HepG2 (cell line): ENCODE results near the gene RNU6-1. TPM values are rescaled to one million over a fixed set of nuclear protein-coding genes. Genes with fewer than 3 reads are reported as not detected.

Experiments
- CREB1 ChIP-seq, 2 experiments: fragments of 450-650 bp in 1 of 2; IDR thresholded peaks; 2 replicates each; pipeline ENCODE4 v1.6.1; 2016 to 2017; ENCODE audit warnings: control low read depth in 1 of 2, mild to moderate bottlenecking in 1 of 2, missing compliant biosample characterization in 1 of 2, missing genetic modification characterization in 1 of 2
- CREM ChIP-seq, 2 experiments: sonication (generic) in 1 of 2; formaldehyde crosslinking in 1 of 2; IDR thresholded peaks; 2 replicates each; pipeline versions ENCODE4 v1.4.0 to v1.6.1; 2016 to 2020; ENCODE audit warnings: antibody characterized with exemption in 1 of 2, mild to moderate bottlenecking in 1 of 2, missing genetic modification reagents in 1 of 2
- EED ChIP-seq: sonication (generic); formaldehyde crosslinking; IDR thresholded peaks from 2 replicates; pipeline ENCODE4 v1.5.0; 2020; ENCODE audit warnings: mild to moderate bottlenecking, missing genetic modification reagents
- ELF3 ChIP-seq: IDR thresholded peaks from 2 replicates; pipeline ENCODE4 v1.6.1; 2016; ENCODE audit warnings: missing genetic modification reagents, missing compliant biosample characterization
- EZH2 ChIP-seq: conservative IDR thresholded peaks from 2 replicates; pipeline ENCODE4 v1.6.1; 2012; ENCODE audit warnings: mild to moderate bottlenecking, low read depth, low read length, moderate library complexity
- GATAD2A ChIP-seq: IDR thresholded peaks from 2 replicates; pipeline ENCODE4 v1.6.1; 2016
- JUND ChIP-seq: sonication (generic); formaldehyde crosslinking; IDR thresholded peaks from 2 replicates; pipeline ENCODE4 v1.8.0; 2022; ENCODE audit warnings: mild to moderate bottlenecking, missing genetic modification reagents
- NBN ChIP-seq: fragments of 450-650 bp; conservative IDR thresholded peaks from 2 replicates; pipeline ENCODE4 v1.6.1; 2017
- NFATC3 ChIP-seq: sonication (generic); formaldehyde crosslinking; IDR thresholded peaks from 2 replicates; pipeline ENCODE4 v1.5.1; 2020; ENCODE audit warnings: mild to moderate bottlenecking, missing genetic modification reagents
- NFRKB ChIP-seq: fragments of 450-650 bp; IDR thresholded peaks from 2 replicates; pipeline ENCODE4 v1.6.1; 2017
- ZBTB42 ChIP-seq: sonication (generic); formaldehyde crosslinking; IDR thresholded peaks from 2 replicates; pipeline ENCODE4 v1.5.0; 2020; ENCODE audit warnings: mild to moderate bottlenecking, missing genetic modification reagents
- ZMYM2 ChIP-seq: sonication (generic); formaldehyde crosslinking; IDR thresholded peaks from 2 replicates; pipeline ENCODE4 v1.8.0; 2022; ENCODE audit warnings: mild to moderate bottlenecking, missing genetic modification reagents
- ZNF280D ChIP-seq: sonication (generic); formaldehyde crosslinking; IDR thresholded peaks from 2 replicates; pipeline ENCODE4 v1.5.1; 2020; ENCODE audit warnings: mild to moderate bottlenecking, missing genetic modification reagents
- ZNF292 ChIP-seq: sonication (generic); formaldehyde crosslinking; IDR thresholded peaks from 2 replicates; pipeline ENCODE4 v1.8.1; 2022; ENCODE audit warnings: mild to moderate bottlenecking, low read depth, missing genetic modification reagents, borderline replicate concordance
- ZNF768 ChIP-seq: sonication (generic); formaldehyde crosslinking; IDR thresholded peaks from 2 replicates; pipeline ENCODE4 v1.4.0; 2020; ENCODE audit warnings: missing genetic modification reagents
- polyA plus RNA-seq, 8 experiments: library from polyadenylated mRNA; depleted of rRNA in 3 of 8; stranded (reverse) in 7 of 8; unstranded in 1 of 8; fragments of >200 nt; fragmentation: Illumina TruSeq in 4 of 8; extraction: Trizol in 4 of 8; gene quantifications; 2 replicates each; pipeline versions ENCODE4 v1.2.1 to v1.2.3, GENCODE V29; 2011 to 2016; ENCODE audit warnings: low read depth in 4 of 8, missing spikeins in 1 of 8, mixed read lengths in 1 of 8; ENCODE audit not compliant: insufficient read depth in 1 of 8
- total RNA-seq, 5 experiments: library from RNA; depleted of rRNA; stranded (reverse); fragments of >200 nt; fragmentation: Illumina TruSeq; extraction: Trizol; gene quantifications; 2 replicates each; pipeline ENCODE4 v1.2.3, GENCODE V29; 2016; ENCODE audit warnings: low read depth in 1 of 5
- TF ChIP-seq, protein P1 (sequence below): sonication (generic); formaldehyde crosslinking; IDR thresholded peaks from 2 replicates; pipeline ENCODE4 v1.4.0; 2020; ENCODE audit warnings: missing genetic modification reagents, low read depth, mild to moderate bottlenecking, borderline replicate concordance
- TF ChIP-seq, protein P2 (sequence below): sonication (generic); formaldehyde crosslinking; IDR thresholded peaks from 2 replicates; pipeline ENCODE4 v1.8.0; 2022; ENCODE audit warnings: low read depth, missing genetic modification reagents
- TF ChIP-seq, protein P3 (sequence below): sonication (generic); formaldehyde crosslinking; IDR thresholded peaks from 2 replicates; pipeline ENCODE4 v1.4.0; 2020; ENCODE audit warnings: missing genetic modification reagents, borderline replicate concordance
- TF ChIP-seq, protein P4 (sequence below): sonication (generic); formaldehyde crosslinking; IDR thresholded peaks from 2 replicates; pipeline ENCODE4 v1.8.0; 2022; ENCODE audit warnings: mild to moderate bottlenecking, missing genetic modification reagents, moderate library complexity

Gene RNU6-1
- total and polyA plus RNA-seq, 2 of the 13 experiments (the other 11 are each of a cell fraction or from before 2014, with no cell fraction given), result under 0.01 TPM; not detected in 1

- no peak for TF ChIP-seq NFATC3
- TF ChIP-seq EZH2, result no peak
- peak; percentile 81; the same call in 1 of the 2 replicates for TF ChIP-seq ZBTB42
- no peak for TF ChIP-seq NBN
- TF ChIP-seq EED (CRISPR knock-in tag), result no peak
- peak; percentile 87; the same call in 1 of the 2 replicates for TF ChIP-seq ZNF768 (CRISPR knock-in tag)
- TF ChIP-seq GATAD2A (CRISPR knock-in tag), result peak; percentile 81
- TF ChIP-seq ZNF280D (CRISPR knock-in tag), result peak; percentile 40; the same call in 1 of the 2 replicates
- TF ChIP-seq CREM (IDR thresholded peaks at IDR 0.05), result 0 out of 2 replicates have a peak, but pooled peaks have one; percentile 19
- no peak for TF ChIP-seq CREM (CRISPR knock-in tag; IDR thresholded peaks at IDR 0.05)
- peak; percentile 76 for TF ChIP-seq ZNF292 (CRISPR knock-in tag)
- TF ChIP-seq, protein P1, sequence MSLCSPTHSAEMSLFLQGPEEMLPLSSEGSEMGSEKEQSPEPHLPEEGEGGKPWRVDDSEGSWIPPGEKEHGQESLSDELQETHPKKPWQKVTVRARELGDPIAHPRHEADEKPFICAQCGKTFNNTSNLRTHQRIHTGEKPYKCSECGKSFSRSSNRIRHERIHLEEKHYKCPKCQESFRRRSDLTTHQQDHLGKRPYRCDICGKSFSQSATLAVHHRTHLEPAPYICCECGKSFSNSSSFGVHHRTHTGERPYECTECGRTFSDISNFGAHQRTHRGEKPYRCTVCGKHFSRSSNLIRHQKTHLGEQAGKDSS, result 0 out of 2 replicates have a peak, but pooled peaks have one; percentile 68
- TF ChIP-seq ZMYM2 (CRISPR knock-in tag), result peak; percentile 73
- no peak for TF ChIP-seq CREB1 (IDR thresholded peaks at IDR 0.05)
- no peak for TF ChIP-seq CREB1 (CRISPR knock-in tag; IDR thresholded peaks at IDR 0.05)
- TF ChIP-seq, protein P2, sequence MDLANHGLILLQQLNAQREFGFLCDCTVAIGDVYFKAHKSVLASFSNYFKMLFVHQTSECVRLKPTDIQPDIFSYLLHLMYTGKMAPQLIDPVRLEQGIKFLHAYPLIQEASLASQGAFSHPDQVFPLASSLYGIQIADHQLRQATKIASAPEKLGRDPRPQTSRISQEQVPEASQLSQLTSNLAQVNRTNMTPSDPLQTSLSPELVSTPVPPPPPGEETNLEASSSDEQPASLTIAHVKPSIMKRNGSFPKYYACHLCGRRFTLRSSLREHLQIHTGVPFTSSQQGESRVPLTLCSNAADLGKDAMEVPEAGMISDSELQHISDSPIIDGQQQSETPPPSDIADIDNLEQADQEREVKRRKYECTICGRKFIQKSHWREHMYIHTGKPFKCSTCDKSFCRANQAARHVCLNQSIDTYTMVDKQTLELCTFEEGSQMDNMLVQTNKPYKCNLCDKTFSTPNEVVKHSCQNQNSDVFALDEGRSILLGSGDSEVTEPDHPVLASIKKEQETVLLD (CRISPR knock-in tag), result peak; percentile 85
- TF ChIP-seq JUND (CRISPR knock-in tag), result peak; percentile 16; the same call in 1 of the 2 replicates
- TF ChIP-seq, protein P3, sequence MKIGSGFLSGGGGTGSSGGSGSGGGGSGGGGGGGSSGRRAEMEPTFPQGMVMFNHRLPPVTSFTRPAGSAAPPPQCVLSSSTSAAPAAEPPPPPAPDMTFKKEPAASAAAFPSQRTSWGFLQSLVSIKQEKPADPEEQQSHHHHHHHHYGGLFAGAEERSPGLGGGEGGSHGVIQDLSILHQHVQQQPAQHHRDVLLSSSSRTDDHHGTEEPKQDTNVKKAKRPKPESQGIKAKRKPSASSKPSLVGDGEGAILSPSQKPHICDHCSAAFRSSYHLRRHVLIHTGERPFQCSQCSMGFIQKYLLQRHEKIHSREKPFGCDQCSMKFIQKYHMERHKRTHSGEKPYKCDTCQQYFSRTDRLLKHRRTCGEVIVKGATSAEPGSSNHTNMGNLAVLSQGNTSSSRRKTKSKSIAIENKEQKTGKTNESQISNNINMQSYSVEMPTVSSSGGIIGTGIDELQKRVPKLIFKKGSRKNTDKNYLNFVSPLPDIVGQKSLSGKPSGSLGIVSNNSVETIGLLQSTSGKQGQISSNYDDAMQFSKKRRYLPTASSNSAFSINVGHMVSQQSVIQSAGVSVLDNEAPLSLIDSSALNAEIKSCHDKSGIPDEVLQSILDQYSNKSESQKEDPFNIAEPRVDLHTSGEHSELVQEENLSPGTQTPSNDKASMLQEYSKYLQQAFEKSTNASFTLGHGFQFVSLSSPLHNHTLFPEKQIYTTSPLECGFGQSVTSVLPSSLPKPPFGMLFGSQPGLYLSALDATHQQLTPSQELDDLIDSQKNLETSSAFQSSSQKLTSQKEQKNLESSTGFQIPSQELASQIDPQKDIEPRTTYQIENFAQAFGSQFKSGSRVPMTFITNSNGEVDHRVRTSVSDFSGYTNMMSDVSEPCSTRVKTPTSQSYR (CRISPR knock-in tag), result peak; percentile 98
- TF ChIP-seq, protein P4, sequence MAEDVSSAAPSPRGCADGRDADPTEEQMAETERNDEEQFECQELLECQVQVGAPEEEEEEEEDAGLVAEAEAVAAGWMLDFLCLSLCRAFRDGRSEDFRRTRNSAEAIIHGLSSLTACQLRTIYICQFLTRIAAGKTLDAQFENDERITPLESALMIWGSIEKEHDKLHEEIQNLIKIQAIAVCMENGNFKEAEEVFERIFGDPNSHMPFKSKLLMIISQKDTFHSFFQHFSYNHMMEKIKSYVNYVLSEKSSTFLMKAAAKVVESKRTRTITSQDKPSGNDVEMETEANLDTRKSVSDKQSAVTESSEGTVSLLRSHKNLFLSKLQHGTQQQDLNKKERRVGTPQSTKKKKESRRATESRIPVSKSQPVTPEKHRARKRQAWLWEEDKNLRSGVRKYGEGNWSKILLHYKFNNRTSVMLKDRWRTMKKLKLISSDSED, result no peak
- 0 out of 2 replicates have a peak, but pooled peaks have one; percentile 29 for TF ChIP-seq ELF3
- TF ChIP-seq NFRKB, result no peak
These were observed 44.8 kb upstream of the RNU6-1 start (continued) for GRCh38 chr15:67884514-67885174.
